ENCODE results near the gene MUL1. TPM values are rescaled to one million over a fixed set of nuclear protein-coding genes. Genes with fewer than 3 reads are reported as not detected.

MUL1 gene
- total RNA-seq: 10 to 100 TPM; 21.0 to 29.5 (median 28.8) TPM
- total RNA-seq (2013): 14.9 TPM

GRCh38 chr1:20507564-20508410, at the start of gene MUL1:
Gene MUL1, minus strand, starts transcription at chr1:20508151. Its CDS starts 127 bp downstream, at chr1:20508024.
- peaks cover 0 to 5% of the 10 kb centered on the region in 2 donors for H3K27me3 Mint-ChIP-seq (ENCODE audit: low read depth in 2 of 2)
- ATAC-seq (peak; percentile 92 to 95 (median 95)), DNase-seq (peak; percentile 94 to 95)

GRCh38 chr1:20555758-20556120, 47.8 kb upstream of the MUL1 start:
- no peaks in the 10 kb centered on the region for H3K4me1 Mint-ChIP-seq
- 69% methylated on average over 4 of the region's 4 CpGs for WGBS (ENCODE audit: insufficient coverage)
- H3K27me3 Mint-ChIP-seq (ENCODE audit: low read depth in 2 of 2): peaks cover 19 to 21% of the 10 kb centered on the region in 2 donors
- Histone ChIP-seq H3K4me3 (ENCODE audit: low read length) (no peak overlapping the region), H3K9me3 (ENCODE audit: control insufficient read depth, insufficient read depth, low read length) (no peaks in the 10 kb centered on the region), H3K36me3 (ENCODE audit: control insufficient read depth, insufficient read depth, low read length) (no peaks in the 10 kb centered on the region), H3K27me3 (ENCODE audit: control insufficient read depth, insufficient read depth, low read length) (peaks cover 15% of the 10 kb centered on the region), H3K27ac (ENCODE audit: low read length) (no peak overlapping the region), H3K4me1 (ENCODE audit: control insufficient read depth, insufficient read depth, low read length) (no peaks in the 10 kb centered on the region)
- H3K36me3 Mint-ChIP-seq: no peaks in the 10 kb centered on the region
- no peak overlapping the region for H3K4me3 Mint-ChIP-seq
- no peak overlapping the region for H3K27ac Mint-ChIP-seq
- H3K9me3 Mint-ChIP-seq: no peaks in the 10 kb centered on the region
- DNase-seq: no peak
- ATAC-seq: no peak
- TF ChIP-seq CTCF (IDR thresholded peaks at IDR 0.05): no peak
- intact Hi-C loops (cut with micrococcal nuclease): no loop called here

More at GRCh38 chr1:20507564-20508410, at the start of gene MUL1:
- peak within 1 kb of the TSS; percentile 94 to 95 for H3K27ac Mint-ChIP-seq
- H3K27me3 ChIP-seq (ENCODE audit: control insufficient read depth, insufficient read depth, low read length): peaks cover 3% of the 10 kb centered on the region
- peak within 1 kb of the TSS; percentile 88 for H3K27ac ChIP-seq (ENCODE audit: low read length)
- no peaks in the 10 kb centered on the region for H3K36me3 Mint-ChIP-seq
- intact Hi-C loops (cut with micrococcal nuclease): no loop called here
- H3K36me3 ChIP-seq (ENCODE audit: control insufficient read depth, insufficient read depth, low read length): peaks cover 8% of the 10 kb centered on the region
- H3K4me3 ChIP-seq (ENCODE audit: low read length): peak within 1 kb of the TSS; percentile 90
- H3K4me1 Mint-ChIP-seq: peaks cover 23 to 28% of the 10 kb centered on the region in 2 donors
- TF ChIP-seq CTCF (IDR thresholded peaks at IDR 0.05): no peak
- H3K9me3 Mint-ChIP-seq: no peaks in the 10 kb centered on the region
- H3K4me3 Mint-ChIP-seq: peak within 1 kb of the TSS; percentile 79
- no peaks in the 10 kb centered on the region for H3K9me3 ChIP-seq (ENCODE audit: control insufficient read depth, insufficient read depth, low read length)
- H3K4me1 ChIP-seq (ENCODE audit: control insufficient read depth, insufficient read depth, low read length): peaks cover 15% of the 10 kb centered on the region
- under 1% methylated on average over 58 of the region's 58 CpGs for WGBS (ENCODE audit: insufficient coverage)

- intact Hi-C loops (cut with micrococcal nuclease): no loop called here
- no peak overlapping the region for H3K4me3 Mint-ChIP-seq
- Histone ChIP-seq H3K4me3 (ENCODE audit: low read length) (no peak overlapping the region), H3K36me3 (ENCODE audit: control insufficient read depth, insufficient read depth, low read length) (no peaks in the 10 kb centered on the region), H3K27me3 (ENCODE audit: control insufficient read depth, insufficient read depth, low read length) (peaks cover 15% of the 10 kb centered on the region), H3K9me3 (ENCODE audit: control insufficient read depth, insufficient read depth, low read length) (no peaks in the 10 kb centered on the region), H3K4me1 (ENCODE audit: control insufficient read depth, insufficient read depth, low read length) (no peaks in the 10 kb centered on the region), H3K27ac (ENCODE audit: low read length) (no peak overlapping the region)
- no peak for TF ChIP-seq CTCF (IDR thresholded peaks at IDR 0.05)
- WGBS (ENCODE audit: insufficient coverage): 69% methylated on average over 7 of the region's 7 CpGs
- peaks cover 19 to 21% of the 10 kb centered on the region in 2 donors for H3K27me3 Mint-ChIP-seq (ENCODE audit: low read depth in 2 of 2)
- H3K9me3 Mint-ChIP-seq: no peaks in the 10 kb centered on the region
- no peaks in the 10 kb centered on the region for H3K4me1 Mint-ChIP-seq
- H3K27ac Mint-ChIP-seq: no peak overlapping the region
- ATAC-seq (no peak), DNase-seq (no peak)
- no peaks in the 10 kb centered on the region for H3K36me3 Mint-ChIP-seq
Measured at GRCh38 chr1:20555025-20555757, 47.2 kb upstream of the MUL1 start.

All from natural killer cell (primary cell).